ENCODE results near the gene AUTS2.

DNA sequence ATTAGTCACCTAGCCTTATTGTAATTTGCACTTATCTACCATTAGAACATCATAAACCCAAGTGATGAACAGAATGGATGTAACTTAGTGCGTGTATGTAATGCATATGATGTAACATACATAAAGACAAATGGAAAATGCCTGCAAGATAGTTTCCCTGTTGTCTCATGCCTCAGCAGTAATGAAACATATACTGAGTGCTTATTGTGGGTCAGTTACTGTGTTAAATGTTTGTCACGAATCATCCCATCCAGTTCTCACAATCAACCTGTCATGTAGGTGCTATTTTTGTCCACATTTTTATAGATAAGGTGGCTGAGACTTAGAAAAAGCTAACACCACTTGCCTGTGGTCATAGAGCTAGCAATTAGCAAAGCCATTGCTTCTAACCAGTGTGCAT lies 350.8 kb downstream of the AUTS2 start:
- TF ChIP-seq, protein P1, sequence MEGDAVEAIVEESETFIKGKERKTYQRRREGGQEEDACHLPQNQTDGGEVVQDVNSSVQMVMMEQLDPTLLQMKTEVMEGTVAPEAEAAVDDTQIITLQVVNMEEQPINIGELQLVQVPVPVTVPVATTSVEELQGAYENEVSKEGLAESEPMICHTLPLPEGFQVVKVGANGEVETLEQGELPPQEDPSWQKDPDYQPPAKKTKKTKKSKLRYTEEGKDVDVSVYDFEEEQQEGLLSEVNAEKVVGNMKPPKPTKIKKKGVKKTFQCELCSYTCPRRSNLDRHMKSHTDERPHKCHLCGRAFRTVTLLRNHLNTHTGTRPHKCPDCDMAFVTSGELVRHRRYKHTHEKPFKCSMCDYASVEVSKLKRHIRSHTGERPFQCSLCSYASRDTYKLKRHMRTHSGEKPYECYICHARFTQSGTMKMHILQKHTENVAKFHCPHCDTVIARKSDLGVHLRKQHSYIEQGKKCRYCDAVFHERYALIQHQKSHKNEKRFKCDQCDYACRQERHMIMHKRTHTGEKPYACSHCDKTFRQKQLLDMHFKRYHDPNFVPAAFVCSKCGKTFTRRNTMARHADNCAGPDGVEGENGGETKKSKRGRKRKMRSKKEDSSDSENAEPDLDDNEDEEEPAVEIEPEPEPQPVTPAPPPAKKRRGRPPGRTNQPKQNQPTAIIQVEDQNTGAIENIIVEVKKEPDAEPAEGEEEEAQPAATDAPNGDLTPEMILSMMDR (IDR thresholded peaks at IDR 0.05): no peak
- TF ChIP-seq POLR2AphosphoS5 (IDR thresholded peaks at IDR 0.05; ENCODE audit: insufficient read depth in 1 of 2, low read depth in 1 of 2): no peak
- TF ChIP-seq POLR2A (IDR thresholded peaks at IDR 0.05): no peak

All from vagina (tissue), 2 donors.